Measurements from ENCODE around the gene NUMA1.

GRCh38 chr11:71991494-71991893 lies 88.8 kb downstream of the NUMA1 start:
- no peak for TF ChIP-seq CTCF (conservative IDR thresholded peaks at IDR 0.05)
- TF ChIP-seq ZFX (IDR thresholded peaks at IDR 0.05) = no peak
